Measurements from ENCODE around the gene NOS1AP. TPM values are rescaled to one million over a fixed set of nuclear protein-coding genes. Genes with fewer than 3 reads are reported as not detected.

The NOS1AP gene
- total and polyA plus RNA-seq, 9 donors, result 0.50 to 4.4 (median 1.5) TPM

MicroRNAs within 50 kb of the gene (microRNA counts, 767-probe panel; counts per million panel counts)
- microRNA hsa-miR-556-3p (530 counts per million, percentile 78 among the panel's probes with 10 or more counts), microRNA hsa-miR-556-5p (530 counts per million, percentile 78 among the panel's probes with 10 or more counts)

Small RNA genes within 50 kb of the gene (microRNA-seq; reads per million reads assigned to microRNA genes)
- gene MIR4654, result 0 reads per million in 3 donors
- 0 to 1.6 (median 0.18) reads per million in 3 donors for gene MIR556

Small RNA genes within 50 kb of the gene (small RNA-seq; reads per million reads assigned to genes)
- gene MIR4654 (not detected), gene MIR556 (not detected), gene RNA5SP61 (not detected)

Other genes with a start within 250 kb of the NOS1AP start
- 10 to 100 TPM in 1 of 7 donors, 1 to 10 TPM in 6; 1.0 to 10.3 (median 4.6) TPM for gene OLFML2B, start 45.8 kb upstream of the NOS1AP start, total RNA-seq
- 10 to 100 TPM in 1 of 2 donors, 1 to 10 TPM in 1; 7.5 to 37.6 TPM for gene OLFML2B, start 45.8 kb upstream of the NOS1AP start, polyA plus RNA-seq

Measured in ovary (tissue), 9 donors.